Iris pigment epithelial cell (primary cell): Measurements from ENCODE around the gene PSMD2.
A peak's percentile ranks its signal among the peaks of the same experiment; 100 is the strongest.

ENCODE experiments used
- DNase-seq: peaks from one replicate; pipeline ENCODE4 v3.0.0-alpha.2; 2011; ENCODE audit warnings: low read depth

The PSMD2 gene

GRCh38 chr3:184316792-184317191, 17.8 kb downstream of the PSMD2 start:
- DNase-seq: no peak

- DNase-seq: no peak
These were observed 18.2 kb downstream of the PSMD2 start for GRCh38 chr3:184317201-184317600.

- peak; percentile 98 for DNase-seq
These were observed 21.0 kb downstream of the PSMD2 start for GRCh38 chr3:184320104-184320445.

- no peak for DNase-seq
These were observed 22.6 kb downstream of the PSMD2 start for GRCh38 chr3:184321666-184322065.

- DNase-seq: no peak
These were observed 23.9 kb downstream of the PSMD2 start for GRCh38 chr3:184322731-184323487.

- no peak for DNase-seq
These were observed 24.7 kb downstream of the PSMD2 start for GRCh38 chr3:184323696-184324095.

GRCh38 chr3:184325269-184325668, 26.2 kb downstream of the PSMD2 start:
- no peak for DNase-seq

GRCh38 chr3:184325715-184326369, 26.8 kb downstream of the PSMD2 start:
- no peak for DNase-seq

- no peak for DNase-seq
These were observed 28.1 kb downstream of the PSMD2 start for GRCh38 chr3:184327171-184327570.

GRCh38 chr3:184328516-184328915, 29.5 kb downstream of the PSMD2 start:
- DNase-seq: no peak

- DNase-seq: peak; percentile 98
These were observed 33.5 kb downstream of the PSMD2 start for GRCh38 chr3:184332370-184333090.

GRCh38 chr3:184333190-184333589, 34.1 kb downstream of the PSMD2 start:
- no peak for DNase-seq

- no peak for DNase-seq
These were observed 34.7 kb downstream of the PSMD2 start for GRCh38 chr3:184333700-184334099.

GRCh38 chr3:184334470-184335158, 35.6 kb downstream of the PSMD2 start:
- peak; percentile 73 for DNase-seq

- DNase-seq: no peak
These were observed 36.2 kb downstream of the PSMD2 start for GRCh38 chr3:184335291-184335660.

- DNase-seq: peak; percentile 75
These were observed 36.9 kb downstream of the PSMD2 start for GRCh38 chr3:184335661-184336546.

GRCh38 chr3:184336547-184337398, 37.7 kb downstream of the PSMD2 start:
- peak; percentile 64 for DNase-seq

GRCh38 chr3:184337399-184337714, 38.3 kb downstream of the PSMD2 start, which contains the start of gene FAM131A:
Gene FAM131A (plus strand): TSS chr3:184337600. CDS start chr3:184337631, 31 bp downstream.
- no peak for DNase-seq

- DNase-seq: no peak
These were observed 38.9 kb downstream of the PSMD2 start for GRCh38 chr3:184337981-184338380.

GRCh38 chr3:184338511-184338945, 39.5 kb downstream of the PSMD2 start:
- peak; percentile 86 for DNase-seq

- no peak for DNase-seq
These were observed 40.0 kb downstream of the PSMD2 start for GRCh38 chr3:184339001-184339400.
